Osteoblast (primary cell): ENCODE data around the gene SELENBP1. TPM values are rescaled to one million over a fixed set of nuclear protein-coding genes. Genes with fewer than 3 reads are reported as not detected.

Experiments used
- DNase-seq: peaks from one replicate; pipeline ENCODE4 v3.0.0; 2011; ENCODE audit warnings: low spot score, mixed read lengths; ENCODE audit not compliant: insufficient read length; ENCODE audit errors: missing footprints
- H2AFZ ChIP-seq: 2 replicates; pipeline ENCODE4 v1.6.0; 2011; ENCODE audit warnings: mild to moderate bottlenecking, low read length
- H3K27ac ChIP-seq: 2 replicates; pipeline ENCODE4 v1.5.1; 2011; ENCODE audit warnings: mild to moderate bottlenecking, low read depth, low read length, moderate library complexity
- H3K27me3 ChIP-seq: 2 replicates; pipeline ENCODE4 v1.6.0; 2012; ENCODE audit warnings: mild to moderate bottlenecking, control low read depth, inconsistent platforms, low read length, moderate library complexity; ENCODE audit not compliant: insufficient read depth
- H3K36me3 ChIP-seq: 2 replicates; pipeline ENCODE4 v1.5.1; 2011; ENCODE audit warnings: mild to moderate bottlenecking, low read length, control low read depth, moderate library complexity; ENCODE audit not compliant: insufficient read depth
- H3K4me1 ChIP-seq: 2 replicates; pipeline ENCODE4 v1.5.1; 2011; ENCODE audit warnings: mild to moderate bottlenecking, low read length, control low read depth, moderate library complexity; ENCODE audit not compliant: insufficient read depth
- H3K4me2 ChIP-seq: 2 replicates; pipeline ENCODE4 v1.6.0; 2011; ENCODE audit warnings: mild to moderate bottlenecking, low read length; ENCODE audit not compliant: insufficient read depth
- H3K4me3 ChIP-seq: fragments of 200-600 bp; sonication (generic); 3 replicates; pipeline ENCODE4 v1.5.1; 2012; ENCODE audit warnings: mild to moderate bottlenecking, low read length, inconsistent platforms; ENCODE audit not compliant: insufficient read depth
- H3K79me2 ChIP-seq: 2 replicates; pipeline ENCODE4 v1.6.0; 2012; ENCODE audit warnings: mild to moderate bottlenecking, low read length, control low read depth, inconsistent platforms; ENCODE audit not compliant: insufficient read depth
- H3K9me3 ChIP-seq: 2 replicates; pipeline ENCODE4 v1.5.1; 2011; ENCODE audit warnings: low read depth, low read length, control low read depth
- H4K20me1 ChIP-seq: 2 replicates; pipeline ENCODE4 v1.6.0; 2012; ENCODE audit warnings: mild to moderate bottlenecking, low read length, control low read depth; ENCODE audit not compliant: insufficient read depth
- CTCF ChIP-seq: IDR thresholded peaks from 2 replicates; pipeline ENCODE4 v1.5.1; 2011; ENCODE audit warnings: mild to moderate bottlenecking, low read depth, low read length, moderate library complexity; ENCODE audit errors: extremely low read depth
- total RNA-seq: library from RNA; depleted of rRNA; stranded (reverse); fragments of >200 nt; gene quantifications from 2 replicates; pipeline ENCODE4 v1.2.3, GENCODE V29; 2012

SELENBP1 gene
- total RNA-seq, 1 donor, result 42.0 TPM

- no peak for TF ChIP-seq CTCF
Measured at GRCh38 chr1:151342021-151342420, 30.5 kb downstream of the SELENBP1 start.

GRCh38 chr1:151340870-151341754, 31.4 kb downstream of the SELENBP1 start:
- H3K27ac ChIP-seq, result no peak overlapping the region
- H4K20me1 ChIP-seq, result no peaks in the 10 kb centered on the region
- H3K36me3 ChIP-seq, result peaks cover 17% of the 10 kb centered on the region
- no peak overlapping the region for H2AFZ ChIP-seq
- DNase-seq, result peak; percentile 69
- peak overlapping the region; percentile 58 for H3K4me2 ChIP-seq
- peaks cover 6% of the 10 kb centered on the region for H3K79me2 ChIP-seq
- H3K4me1 ChIP-seq, result peaks cover 9% of the 10 kb centered on the region
- no peak overlapping the region for H3K4me3 ChIP-seq
- TF ChIP-seq CTCF, result peak; percentile 73
- no peaks in the 10 kb centered on the region for H3K9me3 ChIP-seq
- H3K27me3 ChIP-seq, result no peaks in the 10 kb centered on the region

More at GRCh38 chr1:151342021-151342420, 30.5 kb downstream of the SELENBP1 start:
- Histone ChIP-seq H4K20me1 (no peaks in the 10 kb centered on the region), H3K27me3 (no peaks in the 10 kb centered on the region), H3K79me2 (peaks cover 15% of the 10 kb centered on the region), H3K36me3 (peaks cover 17% of the 10 kb centered on the region), H3K9me3 (no peaks in the 10 kb centered on the region), H2AFZ (no peak overlapping the region), H3K27ac (no peak overlapping the region), H3K4me1 (peaks cover 15% of the 10 kb centered on the region), H3K4me2 (no peak overlapping the region), H3K4me3 (no peak overlapping the region)
- no peak for DNase-seq

- TF ChIP-seq CTCF, result no peak
- DNase-seq, result no peak
- no peaks in the 10 kb centered on the region for H3K79me2 ChIP-seq
- no peaks in the 10 kb centered on the region for H4K20me1 ChIP-seq
- no peaks in the 10 kb centered on the region for H3K36me3 ChIP-seq
- no peak overlapping the region for H3K27ac ChIP-seq
- H3K9me3 ChIP-seq, result no peaks in the 10 kb centered on the region
- no peak overlapping the region for H3K4me2 ChIP-seq
- H2AFZ ChIP-seq, result no peak overlapping the region
- peaks cover 3% of the 10 kb centered on the region for H3K4me1 ChIP-seq
- H3K4me3 ChIP-seq, result no peak overlapping the region
- no peaks in the 10 kb centered on the region for H3K27me3 ChIP-seq
Measured at GRCh38 chr1:151336556-151336955, 35.9 kb downstream of the SELENBP1 start.

- no peaks in the 10 kb centered on the region for H4K20me1 ChIP-seq
- no peak overlapping the region for H3K4me3 ChIP-seq
- no peak for TF ChIP-seq CTCF
- H3K36me3 ChIP-seq, result no peaks in the 10 kb centered on the region
- H2AFZ ChIP-seq, result no peak overlapping the region
- H3K27me3 ChIP-seq, result no peaks in the 10 kb centered on the region
- H3K79me2 ChIP-seq, result no peaks in the 10 kb centered on the region
- DNase-seq, result no peak
- no peaks in the 10 kb centered on the region for H3K4me1 ChIP-seq
- no peaks in the 10 kb centered on the region for H3K9me3 ChIP-seq
- no peak overlapping the region for H3K4me2 ChIP-seq
- no peak overlapping the region for H3K27ac ChIP-seq
Measured at GRCh38 chr1:151334822-151335221, 37.7 kb downstream of the SELENBP1 start.
